Activated gamma-delta T cell (primary cell): Measurements from ENCODE around the gene SPANXA1.
"Not testable (repeated sequence)": the region's sequence is repeated elsewhere in the genome, so short reads cannot be mapped to it uniquely, and the experiment has no call there.

ENCODE experiments used
- DNase-seq: peaks from one replicate; lab custom pipeline; 2025; lab: John Stamatoyannopoulos, UW
- total RNA-seq, 2 donors: gene quantifications; one replicate each; lab custom pipeline; 2026; lab: John Stamatoyannopoulos, UW

SPANXA1 gene, protein sequence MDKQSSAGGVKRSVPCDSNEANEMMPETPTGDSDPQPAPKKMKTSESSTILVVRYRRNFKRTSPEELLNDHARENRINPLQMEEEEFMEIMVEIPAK
- 0 reads per million in 2 donors for total RNA-seq

DNA sequence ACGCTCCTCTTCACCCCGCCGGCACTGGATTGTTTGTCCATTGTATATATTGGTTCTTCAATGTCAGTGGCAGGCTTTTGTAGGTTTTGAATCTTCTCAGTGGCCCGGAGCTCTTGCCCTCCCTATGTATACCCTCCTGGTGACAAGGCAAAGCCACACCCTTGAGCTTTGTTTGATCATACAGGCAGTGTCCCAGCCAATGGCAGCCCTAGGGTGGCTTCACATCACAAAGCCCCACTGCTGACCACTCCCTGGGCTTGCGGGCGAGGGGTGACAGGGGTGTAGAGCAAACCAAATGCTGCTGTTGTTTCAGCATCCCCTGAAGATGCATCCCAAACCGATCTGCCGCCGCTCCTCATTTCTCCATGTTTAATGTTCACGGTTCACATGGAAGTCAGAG is at the start of gene SPANXA1:
Gene SPANXA1, minus strand, starts transcription at position 101 of the 400 bp plus-strand sequence. Its CDS starts 60 bp downstream, at position 41.
- DNase-seq, result not testable (repeated sequence)

DNA sequence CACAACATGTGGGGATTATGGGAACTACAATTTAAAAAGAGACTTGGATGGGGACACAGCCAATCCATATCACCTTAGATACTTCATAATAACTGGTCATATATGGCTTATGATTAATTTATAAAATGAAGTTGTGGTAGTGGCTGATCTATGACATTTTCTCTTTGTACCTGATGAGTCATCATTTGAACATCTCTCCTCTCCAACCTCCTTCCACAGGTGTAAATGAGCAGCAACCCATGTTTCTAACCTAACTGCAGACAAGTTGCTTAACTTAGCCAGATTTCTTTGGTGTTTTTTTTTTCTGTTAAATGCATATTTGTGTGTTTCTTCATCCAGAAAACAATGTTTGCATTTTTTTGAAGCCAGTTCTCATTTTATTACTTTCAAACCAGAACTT is 47.6 kb upstream of the SPANXA1 start:
- no peak for DNase-seq

DNA sequence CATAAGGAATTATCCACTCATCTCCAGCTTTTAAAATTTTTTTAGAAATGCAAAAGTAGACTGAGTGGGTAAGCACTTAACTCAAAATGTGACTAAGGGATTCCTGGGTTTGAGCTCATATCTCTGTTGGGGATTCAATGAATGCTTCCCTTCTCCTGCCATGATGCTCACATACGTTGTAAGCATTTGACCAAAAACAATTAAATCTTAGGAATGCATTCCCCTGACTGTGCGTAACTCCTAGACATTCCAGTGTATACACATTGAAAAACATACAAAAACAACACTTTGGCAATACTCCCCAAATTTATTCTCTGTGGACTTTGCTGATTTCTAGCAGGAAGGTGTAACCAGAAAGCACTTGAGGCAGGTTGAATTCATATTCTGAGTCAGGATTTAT is 34.8 kb upstream of the SPANXA1 start:
- no peak for DNase-seq

DNA sequence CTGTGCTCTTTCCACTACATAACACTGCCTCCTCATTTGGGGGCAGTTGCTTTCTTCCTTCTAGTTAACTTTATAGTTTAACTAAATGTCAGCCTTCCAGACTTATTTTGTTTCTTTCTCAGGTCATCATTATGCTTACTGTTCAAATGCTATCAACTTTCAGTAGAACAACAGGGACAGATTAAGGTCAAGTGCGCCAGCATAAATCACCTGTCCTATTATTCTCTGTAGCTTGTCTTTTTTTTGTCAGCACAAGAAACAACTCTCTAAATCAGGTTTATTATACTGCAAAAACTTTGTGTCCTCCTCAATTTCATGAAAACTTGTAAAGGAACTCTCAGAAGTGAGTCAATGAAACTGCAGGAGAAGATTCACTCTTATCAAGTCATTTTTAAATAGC is 24.6 kb upstream of the SPANXA1 start:
- no peak for DNase-seq

DNA sequence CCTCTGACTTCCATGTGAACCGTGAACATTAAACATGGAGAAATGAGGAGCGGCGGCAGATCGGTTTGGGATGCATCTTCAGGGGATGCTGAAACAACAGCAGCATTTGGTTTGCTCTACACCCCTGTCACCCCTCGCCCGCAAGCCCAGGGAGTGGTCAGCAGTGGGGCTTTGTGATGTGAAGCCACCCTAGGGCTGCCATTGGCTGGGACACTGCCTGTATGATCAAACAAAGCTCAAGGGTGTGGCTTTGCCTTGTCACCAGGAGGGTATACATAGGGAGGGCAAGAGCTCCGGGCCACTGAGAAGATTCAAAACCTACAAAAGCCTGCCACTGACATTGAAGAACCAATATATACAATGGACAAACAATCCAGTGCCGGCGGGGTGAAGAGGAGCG is 4.9 kb upstream of the SPANXA1 start, which contains the start of gene SPANXA2:
Gene SPANXA2, plus strand, starts transcription at position 301 of the 400 bp plus-strand sequence. Its CDS starts 60 bp downstream, at position 361.
- not testable (repeated sequence) for DNase-seq

DNA sequence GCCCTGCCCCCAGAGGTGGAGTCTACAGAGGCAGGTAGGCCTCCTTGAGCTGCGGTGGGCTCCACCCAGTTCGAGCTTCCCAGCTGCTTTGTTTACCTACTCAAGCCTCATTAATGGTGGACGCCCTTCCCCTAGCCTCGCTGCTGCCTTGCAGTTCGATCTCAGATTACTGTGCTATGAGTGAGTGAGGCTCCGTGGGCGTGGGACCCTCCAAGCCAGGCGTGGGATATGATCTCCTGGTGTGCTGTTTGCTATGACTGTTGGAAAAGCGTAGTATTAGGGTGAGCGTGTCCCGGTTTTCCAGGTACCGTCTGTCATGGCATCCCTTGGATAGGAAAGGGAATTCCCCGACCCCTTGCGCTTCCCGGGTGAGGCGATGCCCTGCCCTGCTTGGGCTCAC is 42.0 kb downstream of the SPANXA1 start:
- DNase-seq, result not testable (repeated sequence)
